ENCODE results near the gene PAPPA. TPM values are rescaled to one million over a fixed set of nuclear protein-coding genes. Genes with fewer than 3 reads are reported as not detected.

Gene PAPPA
- total RNA-seq, 1 experiment from 2014 or later: 3.9 TPM

- intact Hi-C loops (cut with micrococcal nuclease; ENCODE audit: unreplicated experiment): no loop called here
- no peak overlapping the region for H3K4me2 ChIP-seq
These were observed 7.3 kb downstream of the PAPPA start for GRCh38 chr9:116160676-116161571.

GRCh38 chr9:116162241-116162781, 8.7 kb downstream of the PAPPA start:
- no peaks in the 10 kb centered on the region for H3K79me2 ChIP-seq (ENCODE audit: low read depth)
- BruUV-seq (replicated peaks): no TSS peak

More at GRCh38 chr9:116160676-116161571, 7.3 kb downstream of the PAPPA start:
- Histone ChIP-seq H3K79me2 (ENCODE audit: low read depth) (no peaks in the 10 kb centered on the region), H3K36me3 (ENCODE audit: low read depth) (no peaks in the 10 kb centered on the region), H3F3A (ENCODE audit: insufficient read depth, low read depth) (peaks cover 13% of the 10 kb centered on the region), H3K4me3 (no peak overlapping the region), H3K27ac (no peak overlapping the region), H3K9me3 (ENCODE audit: insufficient read depth, low read depth) (peaks cover 16% of the 10 kb centered on the region), H4K20me1 (ENCODE audit: insufficient read depth) (no peaks in the 10 kb centered on the region), H3K4me1 (replicated peaks; ENCODE audit: insufficient read depth) (peaks cover 24% of the 10 kb centered on the region), H3K9me2 (ENCODE audit: insufficient read depth) (no peaks in the 10 kb centered on the region), H2AFZ (no peak overlapping the region), H3K27me3 (ENCODE audit: insufficient read depth, low read depth) (no peaks in the 10 kb centered on the region)
- POLR2A ChIA-PET (ENCODE audit: unreplicated experiment): interaction anchor here (0.7 kb wide), 1 partner anchor 280 kb away, joined by 5 read pairs; no protein-coding TSS in a partner anchor
- CTCF ChIA-PET: no interaction called here
- no peak for DNase-seq
- TF ChIP-seq CTCF (conservative IDR thresholded peaks at IDR 0.05): no peak
- no peak for TF ChIP-seq EZH2 (IDR thresholded peaks at IDR 0.05; ENCODE audit: low read depth)
- no TSS peak for BruUV-seq (replicated peaks)

More at GRCh38 chr9:116162241-116162781, 8.7 kb downstream of the PAPPA start:
- Histone ChIP-seq H3K27me3 (ENCODE audit: insufficient read depth, low read depth) (no peaks in the 10 kb centered on the region), H3K4me2 (no peak overlapping the region), H2AFZ (no peak overlapping the region), H3K9me2 (ENCODE audit: insufficient read depth) (no peaks in the 10 kb centered on the region), H4K20me1 (ENCODE audit: insufficient read depth) (no peaks in the 10 kb centered on the region), H3K4me1 (replicated peaks; ENCODE audit: insufficient read depth) (peaks cover 10% of the 10 kb centered on the region), H3K4me3 (no peak overlapping the region), H3K27ac (no peak overlapping the region), H3K9me3 (ENCODE audit: insufficient read depth, low read depth) (peaks cover 16% of the 10 kb centered on the region), H3F3A (ENCODE audit: insufficient read depth, low read depth) (peaks cover 2% of the 10 kb centered on the region; the same call in 1 of the 2 replicates), H3K36me3 (ENCODE audit: low read depth) (no peaks in the 10 kb centered on the region)
- TF ChIP-seq EZH2 (IDR thresholded peaks at IDR 0.05; ENCODE audit: low read depth): no peak
- TF ChIP-seq CTCF (conservative IDR thresholded peaks at IDR 0.05): no peak
- intact Hi-C loops (cut with micrococcal nuclease; ENCODE audit: unreplicated experiment): no loop called here
- CTCF ChIA-PET: no interaction called here
- POLR2A ChIA-PET (ENCODE audit: unreplicated experiment): no interaction called here
- no peak for DNase-seq

Data from PC-9 (cell line).